ENCODE results near the gene IGDCC3. TPM values are rescaled to one million over a fixed set of nuclear protein-coding genes. Genes with fewer than 3 reads are reported as not detected.

IGDCC3 gene
- polyA plus RNA-seq, 2 of the 4 experiments (the other 2 are of a cell fraction): 0.04 to 0.12 TPM

DNA sequence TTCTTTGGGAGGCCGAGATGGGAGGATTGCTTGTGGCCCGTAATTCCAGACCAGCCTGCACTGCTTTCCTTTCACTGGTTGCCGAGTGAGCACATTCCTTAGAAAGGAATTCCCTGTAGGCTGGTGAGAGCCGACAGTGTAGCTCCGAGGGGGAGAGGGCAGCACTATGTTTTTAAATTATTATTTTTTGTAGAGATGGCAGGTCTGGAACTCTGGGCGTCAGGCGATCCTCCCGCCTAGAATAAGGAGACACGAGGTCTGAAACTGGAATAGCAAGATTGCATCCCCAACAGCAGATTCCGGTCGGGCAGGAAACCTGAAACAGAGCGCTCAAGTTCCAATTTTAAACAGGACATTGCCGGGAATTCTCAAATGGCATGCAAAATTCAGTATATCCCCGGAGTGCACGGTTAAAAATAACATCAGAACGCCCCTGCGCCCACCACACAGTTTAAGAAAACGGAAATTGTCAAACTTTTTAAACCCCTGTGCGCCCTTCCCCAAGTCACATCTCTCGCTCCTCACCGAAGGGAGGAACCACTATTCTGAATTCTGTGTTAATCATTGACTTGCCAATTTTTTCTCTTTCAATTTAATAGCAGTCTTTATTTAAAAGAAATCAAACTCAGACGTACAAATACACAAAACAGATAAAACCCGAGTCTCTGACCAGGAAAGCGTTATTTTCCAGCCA, 74.0 kb downstream of the IGDCC3 start:
- peak overlapping the region; percentile 85 to 91 for H3K27ac ChIP-seq
- DNase-seq (ENCODE audit: low read depth in 1 of 2, low spot score in 1 of 2): peak in 1 of 2 experiments; percentile 80
- H3K4me1 ChIP-seq: peaks cover 23% of the 10 kb centered on the region
- ChIA-PET POLR2A (interaction anchor here (0.5 to 2.8 kb wide), 23 partner anchors 7 to 307 kb away, joined by 3 to 103 read pairs (median 5); partner anchors contain the start of genes CLPX, IGDCC3, INTS14 and PARP16), CTCF (interaction anchor here (1.2 to 10.2 kb wide), 6 partner anchors 12 to 115 kb away, joined by 3 to 177 read pairs (median 8); partner anchors contain the start of gene CLPX)
- no peaks in the 10 kb centered on the region for H3K9me3 ChIP-seq
- WGBS (ENCODE audit: missing lambda C conversion rate): 2% methylated on average over 24 of the region's 24 CpGs
- FAIRE-seq: no peak
- peak; percentile 57 for ATAC-seq
- H3K4me3 ChIP-seq: peak overlapping the region; percentile 56
- H3K4me2 ChIP-seq: peak overlapping the region; percentile 88
- TF ChIP-seq, protein P1, sequence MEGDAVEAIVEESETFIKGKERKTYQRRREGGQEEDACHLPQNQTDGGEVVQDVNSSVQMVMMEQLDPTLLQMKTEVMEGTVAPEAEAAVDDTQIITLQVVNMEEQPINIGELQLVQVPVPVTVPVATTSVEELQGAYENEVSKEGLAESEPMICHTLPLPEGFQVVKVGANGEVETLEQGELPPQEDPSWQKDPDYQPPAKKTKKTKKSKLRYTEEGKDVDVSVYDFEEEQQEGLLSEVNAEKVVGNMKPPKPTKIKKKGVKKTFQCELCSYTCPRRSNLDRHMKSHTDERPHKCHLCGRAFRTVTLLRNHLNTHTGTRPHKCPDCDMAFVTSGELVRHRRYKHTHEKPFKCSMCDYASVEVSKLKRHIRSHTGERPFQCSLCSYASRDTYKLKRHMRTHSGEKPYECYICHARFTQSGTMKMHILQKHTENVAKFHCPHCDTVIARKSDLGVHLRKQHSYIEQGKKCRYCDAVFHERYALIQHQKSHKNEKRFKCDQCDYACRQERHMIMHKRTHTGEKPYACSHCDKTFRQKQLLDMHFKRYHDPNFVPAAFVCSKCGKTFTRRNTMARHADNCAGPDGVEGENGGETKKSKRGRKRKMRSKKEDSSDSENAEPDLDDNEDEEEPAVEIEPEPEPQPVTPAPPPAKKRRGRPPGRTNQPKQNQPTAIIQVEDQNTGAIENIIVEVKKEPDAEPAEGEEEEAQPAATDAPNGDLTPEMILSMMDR (IDR thresholded peaks at IDR 0.05): no peak; the same call in 2 of the 3 replicates
- peak; percentile 20 for TF ChIP-seq USF2 (IDR thresholded peaks at IDR 0.05)
- TF ChIP-seq SREBF2 (IDR thresholded peaks at IDR 0.05): no peak
- peak; percentile 31 for TF ChIP-seq PHF8 (IDR thresholded peaks at IDR 0.05; ENCODE audit: borderline replicate concordance, low read depth)
- no peak for TF ChIP-seq NR3C1 (IDR thresholded peaks at IDR 0.05)
- TF ChIP-seq RARB (CRISPR knock-in tag; IDR thresholded peaks at IDR 0.05): no peak
- TF ChIP-seq, protein P2, sequence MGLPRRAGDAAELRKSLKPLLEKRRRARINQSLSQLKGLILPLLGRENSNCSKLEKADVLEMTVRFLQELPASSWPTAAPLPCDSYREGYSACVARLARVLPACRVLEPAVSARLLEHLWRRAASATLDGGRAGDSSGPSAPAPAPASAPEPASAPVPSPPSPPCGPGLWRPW (IDR thresholded peaks at IDR 0.05): no peak
- TF ChIP-seq HEYL (CRISPR knock-in tag; IDR thresholded peaks at IDR 0.05): peak; percentile 74; the same call in 1 of the 2 replicates
- 0 out of 4 replicates have a peak, but pooled peaks of 1 of the 2 experiments have one; percentile 9 for TF ChIP-seq CEBPB (IDR thresholded peaks at IDR 0.05)
- TF ChIP-seq EHMT2 (IDR thresholded peaks at IDR 0.05; ENCODE audit: low read depth): no peak
- TF ChIP-seq RCOR1 (IDR thresholded peaks at IDR 0.05; ENCODE audit: low read depth, low read length): no peak
- TF ChIP-seq CHD4 (IDR thresholded peaks at IDR 0.05; ENCODE audit: borderline replicate concordance): no peak
- TF ChIP-seq BHLHE40 (IDR thresholded peaks at IDR 0.05; ENCODE audit: low read depth, low read length): no peak
- TF ChIP-seq KDM5A (IDR thresholded peaks at IDR 0.05): no peak
- TF ChIP-seq ZC3H11A (IDR thresholded peaks at IDR 0.05): no peak
- TF ChIP-seq CBX2 (IDR thresholded peaks at IDR 0.05; ENCODE audit: borderline replicate concordance, low read depth): no peak
- TF ChIP-seq JUN (IDR thresholded peaks at IDR 0.05): no peak
- TF ChIP-seq ZNF302 (CRISPR knock-in tag; IDR thresholded peaks at IDR 0.05): peak; percentile 92
- TF ChIP-seq GATA3 (IDR thresholded peaks at IDR 0.05; ENCODE audit: borderline replicate concordance): no peak
- no peak for TF ChIP-seq POLR2A (IDR thresholded peaks at IDR 0.05; ENCODE audit: low read length)
- TF ChIP-seq, protein P3, sequence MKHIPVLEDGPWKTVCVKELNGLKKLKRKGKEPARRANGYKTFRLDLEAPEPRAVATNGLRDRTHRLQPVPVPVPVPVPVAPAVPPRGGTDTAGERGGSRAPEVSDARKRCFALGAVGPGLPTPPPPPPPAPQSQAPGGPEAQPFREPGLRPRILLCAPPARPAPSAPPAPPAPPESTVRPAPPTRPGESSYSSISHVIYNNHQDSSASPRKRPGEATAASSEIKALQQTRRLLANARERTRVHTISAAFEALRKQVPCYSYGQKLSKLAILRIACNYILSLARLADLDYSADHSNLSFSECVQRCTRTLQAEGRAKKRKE (CRISPR knock-in tag; IDR thresholded peaks at IDR 0.05; ENCODE audit: low read depth): peak; percentile 92
- TF ChIP-seq POLR2AphosphoS2 (conservative IDR thresholded peaks at IDR 0.05; ENCODE audit: low read length): no peak
- TF ChIP-seq ZSCAN20 (CRISPR knock-in tag; IDR thresholded peaks at IDR 0.05): no peak
- peak; percentile 88 for TF ChIP-seq HOXB5 (CRISPR knock-in tag; IDR thresholded peaks at IDR 0.05)
- peak; percentile 76; the same call in 1 of the 2 replicates for TF ChIP-seq TP53 (CRISPR knock-in tag; IDR thresholded peaks at IDR 0.05)
- TF ChIP-seq BCL3 (IDR thresholded peaks at IDR 0.05): no peak
- 0 out of 2 replicates have a peak, but pooled peaks have one; percentile 27 for TF ChIP-seq RNF2 (IDR thresholded peaks at IDR 0.05; ENCODE audit: borderline replicate concordance, low read depth)
- TF ChIP-seq JUNB (IDR thresholded peaks at IDR 0.05): no peak
- TF ChIP-seq, protein P4, sequence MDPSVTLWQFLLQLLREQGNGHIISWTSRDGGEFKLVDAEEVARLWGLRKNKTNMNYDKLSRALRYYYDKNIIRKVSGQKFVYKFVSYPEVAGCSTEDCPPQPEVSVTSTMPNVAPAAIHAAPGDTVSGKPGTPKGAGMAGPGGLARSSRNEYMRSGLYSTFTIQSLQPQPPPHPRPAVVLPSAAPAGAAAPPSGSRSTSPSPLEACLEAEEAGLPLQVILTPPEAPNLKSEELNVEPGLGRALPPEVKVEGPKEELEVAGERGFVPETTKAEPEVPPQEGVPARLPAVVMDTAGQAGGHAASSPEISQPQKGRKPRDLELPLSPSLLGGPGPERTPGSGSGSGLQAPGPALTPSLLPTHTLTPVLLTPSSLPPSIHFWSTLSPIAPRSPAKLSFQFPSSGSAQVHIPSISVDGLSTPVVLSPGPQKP (IDR thresholded peaks at IDR 0.05; ENCODE audit: low read depth, low read length): no peak
- TF ChIP-seq NFE2L2 (conservative IDR thresholded peaks at IDR 0.05; ENCODE audit: low read length): no peak
- no peak for TF ChIP-seq HOXA7 (CRISPR knock-in tag; IDR thresholded peaks at IDR 0.05)
- TF ChIP-seq CBX8 (IDR thresholded peaks at IDR 0.05): no peak
- no peak for TF ChIP-seq ESRRA (IDR thresholded peaks at IDR 0.05; ENCODE audit: borderline replicate concordance, low read length)
- TF ChIP-seq HOXB13 (CRISPR knock-in tag; IDR thresholded peaks at IDR 0.05; ENCODE audit: low read depth): peak; percentile 93
- TF ChIP-seq FOXS1 (CRISPR knock-in tag; IDR thresholded peaks at IDR 0.05): 0 out of 2 replicates have a peak, but pooled peaks have one; percentile 53
- TF ChIP-seq SMC3 (IDR thresholded peaks at IDR 0.05): no peak
- TF ChIP-seq RFX5 (IDR thresholded peaks at IDR 0.05): no peak
- TF ChIP-seq HDAC2 (IDR thresholded peaks at IDR 0.05): no peak

Data from A549 (cell line).